ENCODE results near the gene EVC2. TPM values are rescaled to one million over a fixed set of nuclear protein-coding genes. Genes with fewer than 3 reads are reported as not detected.

EVC2 gene
- total RNA-seq, 4 donors from 2014 or later, result 0.20 to 10.5 (median 3.9) TPM

- 80 to 91% methylated on average over 1 to 5 of the region's 5 CpGs for whole genome bisulfite sequencing, 2 donors (ENCODE audit: low coverage in 1 of 2)
- H3K27ac ChIP-seq, result no peak overlapping the region
- no peaks in the 10 kb centered on the region for H3K9me3 ChIP-seq
- no peaks in the 10 kb centered on the region for H3K4me1 ChIP-seq
- TF ChIP-seq POLR2AphosphoS5 (IDR thresholded peaks at IDR 0.05) (no peak), CTCF (IDR thresholded peaks at IDR 0.05) (no peak), POLR2A (IDR thresholded peaks at IDR 0.05) (no peak), EP300 (IDR thresholded peaks at IDR 0.05; ENCODE audit: low read depth) (no peak)
- no peaks in the 10 kb centered on the region for H3K36me3 ChIP-seq
- DNase-seq, result no peak
- intact Hi-C loops (cut with DNase I; ENCODE audit: low total_unique reads), result no loop called here
- H3K4me3 ChIP-seq, result no peak overlapping the region
- in situ Hi-C loops (cut with MboI; ENCODE audit: low pct_ligation_motif_present in 1 of 4, low pct_unique_long_range_greater_than_20kb in 1 of 4, low sequenced_read_pairs in 3 of 4), result no loop called here
- H3K27me3 ChIP-seq, result no peaks in the 10 kb centered on the region
Measured at GRCh38 chr4:5572751-5573150, 135.6 kb downstream of the EVC2 start.

GRCh38 chr4:5572114-5572513 is 136.2 kb downstream of the EVC2 start:
- no peaks in the 10 kb centered on the region for H3K4me1 ChIP-seq
- TF ChIP-seq CTCF (IDR thresholded peaks at IDR 0.05) (no peak), POLR2AphosphoS5 (IDR thresholded peaks at IDR 0.05) (no peak), EP300 (IDR thresholded peaks at IDR 0.05; ENCODE audit: low read depth) (no peak), POLR2A (IDR thresholded peaks at IDR 0.05) (no peak)
- H3K36me3 ChIP-seq, result no peaks in the 10 kb centered on the region
- intact Hi-C loops (cut with DNase I; ENCODE audit: low total_unique reads) (no loop called here), in situ Hi-C loops (cut with MboI; ENCODE audit: low pct_ligation_motif_present in 1 of 4, low pct_unique_long_range_greater_than_20kb in 1 of 4, low sequenced_read_pairs in 3 of 4) (no loop called here)
- no peaks in the 10 kb centered on the region for H3K27me3 ChIP-seq
- no peak overlapping the region for H3K27ac ChIP-seq
- 72 to 95% methylated on average over 2 of the region's 2 CpGs for WGBS, 2 donors (ENCODE audit: low coverage in 1 of 2)
- H3K9me3 ChIP-seq, result no peaks in the 10 kb centered on the region
- DNase-seq, result no peak
- no peak overlapping the region for H3K4me3 ChIP-seq

- no peaks in the 10 kb centered on the region for H3K9me3 ChIP-seq
- no peak for DNase-seq
- no peak overlapping the region for H3K4me3 ChIP-seq
- in situ Hi-C loops (cut with MboI; ENCODE audit: low pct_ligation_motif_present in 1 of 4, low pct_unique_long_range_greater_than_20kb in 1 of 4, low sequenced_read_pairs in 3 of 4), result no loop called here
- 83% methylated on average over 5 of the region's 5 CpGs; no CpG with 5 or more reads in 1 of the 2 donors for WGBS, 2 donors (ENCODE audit: low coverage in 1 of 2)
- no peak overlapping the region for H3K27ac ChIP-seq
- no peaks in the 10 kb centered on the region for H3K4me1 ChIP-seq
- no peaks in the 10 kb centered on the region for H3K36me3 ChIP-seq
- TF ChIP-seq POLR2A (IDR thresholded peaks at IDR 0.05), result no peak
- TF ChIP-seq POLR2AphosphoS5 (IDR thresholded peaks at IDR 0.05), result no peak
- TF ChIP-seq CTCF (IDR thresholded peaks at IDR 0.05), result no peak
- TF ChIP-seq EP300 (IDR thresholded peaks at IDR 0.05; ENCODE audit: low read depth), result no peak
- intact Hi-C loops (cut with DNase I; ENCODE audit: low total_unique reads), result no loop called here
- no peaks in the 10 kb centered on the region for H3K27me3 ChIP-seq
Measured at GRCh38 chr4:5571646-5572045, 136.7 kb downstream of the EVC2 start.

GRCh38 chr4:5569451-5569850 is 138.9 kb downstream of the EVC2 start:
- Histone ChIP-seq H3K4me3 (no peak overlapping the region), H3K27ac (no peak overlapping the region), H3K27me3 (no peaks in the 10 kb centered on the region), H3K36me3 (no peaks in the 10 kb centered on the region), H3K4me1 (no peaks in the 10 kb centered on the region), H3K9me3 (no peaks in the 10 kb centered on the region)
- no peak for DNase-seq
- in situ Hi-C loops (cut with MboI; ENCODE audit: low pct_ligation_motif_present in 1 of 4, low pct_unique_long_range_greater_than_20kb in 1 of 4, low sequenced_read_pairs in 3 of 4) (no loop called here), intact Hi-C loops (cut with DNase I; ENCODE audit: low total_unique reads) (no loop called here)
- 83 to 100% methylated on average over 2 to 5 of the region's 5 CpGs for WGBS, 2 donors (ENCODE audit: low coverage in 1 of 2)
- TF ChIP-seq EP300 (IDR thresholded peaks at IDR 0.05; ENCODE audit: low read depth), result no peak
- no peak for TF ChIP-seq CTCF (IDR thresholded peaks at IDR 0.05)
- TF ChIP-seq POLR2A (IDR thresholded peaks at IDR 0.05), result no peak
